HepG2 (cell line): ENCODE data around the gene UBAC2. TPM values are rescaled to one million over a fixed set of nuclear protein-coding genes. Genes with fewer than 3 reads are reported as not detected.
A peak's percentile ranks its signal among the peaks of the same experiment; 100 is the strongest.

ENCODE experiments used
- E2F2 ChIP-seq: sonication (generic); formaldehyde crosslinking; IDR thresholded peaks from 2 replicates; pipeline ENCODE4 v1.4.0; 2020; ENCODE audit warnings: missing genetic modification reagents, borderline replicate concordance
- FOXO1 ChIP-seq: sonication (generic); formaldehyde crosslinking; IDR thresholded peaks from 2 replicates; pipeline ENCODE4 v1.4.0; 2020; ENCODE audit warnings: missing genetic modification reagents
- HNRNPL ChIP-seq: fragments of 200-400 bp; formaldehyde crosslinking; IDR thresholded peaks from 2 replicates; pipeline ENCODE4 v1.6.1; 2017; ENCODE audit warnings: mild to moderate bottlenecking, low read depth, low read length
- KAT7 ChIP-seq: IDR thresholded peaks from 2 replicates; pipeline ENCODE4 v1.6.1; 2018; ENCODE audit warnings: borderline replicate concordance, missing compliant biosample characterization
- REXO4 ChIP-seq: sonication (generic); formaldehyde crosslinking; IDR thresholded peaks from 2 replicates; pipeline ENCODE4 v1.8.0; 2022; ENCODE audit warnings: missing genetic modification reagents, mild to moderate bottlenecking, borderline replicate concordance
- SAFB2 ChIP-seq: sonication (generic); formaldehyde crosslinking; IDR thresholded peaks from 2 replicates; pipeline ENCODE4 v1.5.1; 2020; ENCODE audit warnings: missing genetic modification reagents, low read depth, mild to moderate bottlenecking, borderline replicate concordance
- STAG1 ChIP-seq: sonication (generic); formaldehyde crosslinking; IDR thresholded peaks from 2 replicates; pipeline ENCODE4 v1.4.0; 2020; ENCODE audit warnings: missing genetic modification reagents
- ZBTB3 ChIP-seq: sonication (generic); formaldehyde crosslinking; IDR thresholded peaks from 2 replicates; pipeline ENCODE4 v1.4.0; 2020; ENCODE audit warnings: low read depth, mild to moderate bottlenecking, moderate library complexity, missing genetic modification reagents, borderline replicate concordance
- ZNF761 ChIP-seq: sonication (generic); formaldehyde crosslinking; conservative IDR thresholded peaks from 2 replicates; pipeline ENCODE4 v1.4.0; 2020; ENCODE audit warnings: mild to moderate bottlenecking, missing genetic modification reagents
- polyA plus RNA-seq, 8 experiments: library from polyadenylated mRNA; depleted of rRNA in 3 of 8; stranded (reverse) in 7 of 8; unstranded in 1 of 8; fragments of >200 nt; fragmentation: Illumina TruSeq in 4 of 8; extraction: Trizol in 4 of 8; gene quantifications; 2 replicates each; pipeline versions ENCODE4 v1.2.1 to v1.2.3, GENCODE V29; 2011 to 2016; ENCODE audit warnings: low read depth in 4 of 8, missing spikeins in 1 of 8, mixed read lengths in 1 of 8; ENCODE audit not compliant: insufficient read depth in 1 of 8
- total RNA-seq, 5 experiments: library from RNA; depleted of rRNA; stranded (reverse); fragments of >200 nt; fragmentation: Illumina TruSeq; extraction: Trizol; gene quantifications; 2 replicates each; pipeline ENCODE4 v1.2.3, GENCODE V29; 2016; ENCODE audit warnings: low read depth in 1 of 5
- TF ChIP-seq, protein P1 (sequence below): IDR thresholded peaks from 2 replicates; pipeline ENCODE4 v1.6.1; 2016; ENCODE audit warnings: low read depth, borderline replicate concordance
- TF ChIP-seq, protein P2 (sequence below): sonication (generic); formaldehyde crosslinking; IDR thresholded peaks from 2 replicates; pipeline ENCODE4 v1.5.1; 2020; ENCODE audit warnings: missing genetic modification reagents, mild to moderate bottlenecking, borderline replicate concordance
- TF ChIP-seq, protein P3 (sequence below): sonication (generic); formaldehyde crosslinking; IDR thresholded peaks from one replicate; pipeline ENCODE4 v1.5.1; 2020; ENCODE audit warnings: mild to moderate bottlenecking, missing genetic modification reagents; ENCODE audit errors: not compliant biosample characterization

UBAC2 gene
- total and polyA plus RNA-seq, 2 of the 13 experiments (the other 11 are each of a cell fraction or from before 2014, with no cell fraction given), result 61.3 to 80.8 TPM

- TF ChIP-seq E2F2 (CRISPR knock-in tag) (no peak), KAT7 (CRISPR knock-in tag) (no peak), ZBTB3 (no peak), ZNF761 (CRISPR knock-in tag) (no peak), FOXO1 (CRISPR knock-in tag) (no peak; the same call in 1 of the 2 replicates), HNRNPL (0 out of 2 replicates have a peak, but pooled peaks have one; percentile 44), SAFB2 (CRISPR knock-in tag) (no peak; the same call in 1 of the 2 replicates), STAG1 (no peak), REXO4 (CRISPR knock-in tag) (no peak)
- TF ChIP-seq, protein P1, sequence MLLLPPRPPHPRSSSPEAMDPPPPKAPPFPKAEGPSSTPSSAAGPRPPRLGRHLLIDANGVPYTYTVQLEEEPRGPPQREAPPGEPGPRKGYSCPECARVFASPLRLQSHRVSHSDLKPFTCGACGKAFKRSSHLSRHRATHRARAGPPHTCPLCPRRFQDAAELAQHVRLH (CRISPR knock-in tag), result peak; percentile 80
- TF ChIP-seq, protein P2, sequence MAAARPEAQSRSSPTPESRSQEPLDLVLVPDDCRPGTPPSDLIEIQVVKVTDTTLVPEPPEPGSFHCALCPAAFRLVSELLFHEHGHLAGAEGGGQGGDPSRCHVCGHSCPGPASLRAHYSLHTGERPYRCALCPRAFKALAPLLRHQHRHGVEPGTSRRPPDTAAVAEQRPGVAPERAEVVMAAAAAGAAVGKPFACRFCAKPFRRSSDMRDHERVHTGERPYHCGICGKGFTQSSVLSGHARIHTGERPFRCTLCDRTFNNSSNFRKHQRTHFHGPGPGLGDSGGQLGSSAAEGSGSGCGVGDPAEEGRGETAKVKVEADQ (CRISPR knock-in tag), result no peak
- TF ChIP-seq, protein P3, sequence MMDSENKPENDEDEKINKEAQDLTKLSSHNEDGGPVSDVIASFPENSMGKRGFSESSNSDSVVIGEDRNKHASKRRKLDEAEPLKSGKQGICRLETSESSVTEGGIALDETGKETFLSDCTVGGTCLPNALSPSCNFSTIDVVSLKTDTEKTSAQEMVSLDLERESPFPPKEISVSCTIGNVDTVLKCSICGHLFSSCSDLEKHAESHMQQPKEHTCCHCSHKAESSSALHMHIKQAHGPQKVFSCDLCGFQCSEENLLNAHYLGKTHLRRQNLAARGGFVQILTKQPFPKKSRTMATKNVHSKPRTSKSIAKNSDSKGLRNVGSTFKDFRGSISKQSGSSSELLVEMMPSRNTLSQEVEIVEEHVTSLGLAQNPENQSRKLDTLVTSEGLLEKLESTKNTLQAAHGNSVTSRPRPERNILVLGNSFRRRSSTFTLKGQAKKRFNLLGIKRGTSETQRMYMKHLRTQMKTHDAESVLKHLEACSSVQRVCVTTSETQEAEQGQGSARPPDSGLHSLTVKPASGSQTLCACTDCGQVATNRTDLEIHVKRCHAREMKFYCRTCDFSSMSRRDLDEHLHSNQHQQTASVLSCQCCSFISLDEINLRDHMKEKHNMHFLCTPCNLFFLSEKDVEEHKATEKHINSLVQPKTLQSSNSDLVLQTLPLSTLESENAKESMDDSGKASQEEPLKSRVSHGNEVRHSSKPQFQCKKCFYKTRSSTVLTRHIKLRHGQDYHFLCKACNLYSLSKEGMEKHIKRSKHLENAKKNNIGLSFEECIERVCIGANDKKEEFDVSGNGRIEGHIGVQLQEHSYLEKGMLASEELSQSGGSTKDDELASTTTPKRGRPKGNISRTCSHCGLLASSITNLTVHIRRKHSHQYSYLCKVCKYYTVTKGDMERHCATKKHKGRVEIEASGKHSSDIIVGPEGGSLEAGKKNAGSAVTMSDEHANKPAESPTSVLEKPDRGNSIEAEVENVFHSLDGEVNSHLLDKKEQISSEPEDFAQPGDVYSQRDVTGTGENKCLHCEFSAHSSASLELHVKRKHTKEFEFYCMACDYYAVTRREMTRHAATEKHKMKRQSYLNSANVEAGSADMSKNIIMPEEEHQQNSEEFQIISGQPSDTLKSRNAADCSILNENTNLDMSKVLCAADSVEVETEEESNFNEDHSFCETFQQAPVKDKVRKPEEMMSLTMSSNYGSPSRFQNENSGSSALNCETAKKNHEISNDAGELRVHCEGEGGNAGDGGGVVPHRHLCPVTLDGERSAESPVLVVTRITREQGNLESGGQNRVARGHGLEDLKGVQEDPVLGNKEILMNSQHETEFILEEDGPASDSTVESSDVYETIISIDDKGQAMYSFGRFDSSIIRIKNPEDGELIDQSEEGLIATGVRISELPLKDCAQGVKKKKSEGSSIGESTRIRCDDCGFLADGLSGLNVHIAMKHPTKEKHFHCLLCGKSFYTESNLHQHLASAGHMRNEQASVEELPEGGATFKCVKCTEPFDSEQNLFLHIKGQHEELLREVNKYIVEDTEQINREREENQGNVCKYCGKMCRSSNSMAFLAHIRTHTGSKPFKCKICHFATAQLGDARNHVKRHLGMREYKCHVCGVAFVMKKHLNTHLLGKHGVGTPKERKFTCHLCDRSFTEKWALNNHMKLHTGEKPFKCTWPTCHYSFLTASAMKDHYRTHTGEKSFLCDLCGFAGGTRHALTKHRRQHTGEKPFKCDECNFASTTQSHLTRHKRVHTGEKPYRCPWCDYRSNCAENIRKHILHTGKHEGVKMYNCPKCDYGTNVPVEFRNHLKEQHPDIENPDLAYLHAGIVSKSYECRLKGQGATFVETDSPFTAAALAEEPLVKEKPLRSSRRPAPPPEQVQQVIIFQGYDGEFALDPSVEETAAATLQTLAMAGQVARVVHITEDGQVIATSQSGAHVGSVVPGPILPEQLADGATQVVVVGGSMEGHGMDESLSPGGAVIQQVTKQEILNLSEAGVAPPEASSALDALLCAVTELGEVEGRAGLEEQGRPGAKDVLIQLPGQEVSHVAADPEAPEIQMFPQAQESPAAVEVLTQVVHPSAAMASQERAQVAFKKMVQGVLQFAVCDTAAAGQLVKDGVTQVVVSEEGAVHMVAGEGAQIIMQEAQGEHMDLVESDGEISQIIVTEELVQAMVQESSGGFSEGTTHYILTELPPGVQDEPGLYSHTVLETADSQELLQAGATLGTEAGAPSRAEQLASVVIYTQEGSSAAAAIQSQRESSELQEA (CRISPR knock-in tag), result no peak
Measured at GRCh38 chr13:99200432-99201167, at the start of gene UBAC2 (continued).
